ENCODE measurements around the gene PNLIPRP3.
A peak's percentile ranks its signal among the peaks of the same experiment; 100 is the strongest.

PNLIPRP3 gene

DNA sequence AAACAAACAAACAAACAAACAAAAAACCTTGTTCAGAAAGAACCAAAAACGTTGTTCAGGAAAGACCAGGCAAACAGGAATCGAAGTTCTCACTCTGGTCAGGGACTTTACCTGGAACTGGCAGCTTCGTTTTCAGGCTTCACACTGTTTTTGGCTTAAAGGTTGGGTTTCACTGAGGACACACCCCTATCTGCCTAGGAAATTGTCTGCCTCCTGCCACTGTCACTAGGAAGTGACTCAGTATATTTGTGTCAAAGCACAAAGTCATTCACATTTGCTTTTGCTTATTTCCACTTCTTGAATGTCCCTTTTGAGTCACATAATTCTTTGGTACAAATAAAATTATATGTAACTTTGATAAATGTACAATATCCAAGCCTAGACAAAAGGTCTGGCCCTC, 37.9 kb downstream of the PNLIPRP3 start:
- DNase-seq = peak; percentile 57
- peak overlapping the region; percentile 27; the same call in 1 of the 2 replicates for H3K4me2 ChIP-seq (ENCODE audit: low read depth, low read length)
- H3K4me3 ChIP-seq (ENCODE audit: low read length) = no peak overlapping the region
- H3K27ac ChIP-seq (ENCODE audit: low read length) = no peak overlapping the region
- no peaks in the 10 kb centered on the region for H3K9me2 ChIP-seq (replicated peaks; ENCODE audit: insufficient read depth, low read length)
- H3F3A ChIP-seq (ENCODE audit: insufficient read depth, low read length) = no peaks in the 10 kb centered on the region
- peak overlapping the region; percentile 17; the same call in 1 of the 2 replicates for H2AFZ ChIP-seq (ENCODE audit: low read length)
- H3K9me3 ChIP-seq (replicated peaks; ENCODE audit: insufficient read depth, low read length) = no peaks in the 10 kb centered on the region
- no peaks in the 10 kb centered on the region for H3K36me3 ChIP-seq (replicated peaks; ENCODE audit: insufficient read depth, low read length)
- TF ChIP-seq EZH2 (optimal IDR thresholded peaks at IDR 0.05; ENCODE audit: low read depth, low read length) = no peak
- H3K9ac ChIP-seq (ENCODE audit: low read length) = no peak overlapping the region
- peaks cover 13% of the 10 kb centered on the region for H3K4me1 ChIP-seq (ENCODE audit: low read length)
- H4K20me1 ChIP-seq (ENCODE audit: insufficient read depth, low read length) = no peaks in the 10 kb centered on the region
- H3K27me3 ChIP-seq (replicated peaks; ENCODE audit: insufficient read depth, low read length) = no peaks in the 10 kb centered on the region
- H3K79me2 ChIP-seq (ENCODE audit: low read length) = no peaks in the 10 kb centered on the region

DNA sequence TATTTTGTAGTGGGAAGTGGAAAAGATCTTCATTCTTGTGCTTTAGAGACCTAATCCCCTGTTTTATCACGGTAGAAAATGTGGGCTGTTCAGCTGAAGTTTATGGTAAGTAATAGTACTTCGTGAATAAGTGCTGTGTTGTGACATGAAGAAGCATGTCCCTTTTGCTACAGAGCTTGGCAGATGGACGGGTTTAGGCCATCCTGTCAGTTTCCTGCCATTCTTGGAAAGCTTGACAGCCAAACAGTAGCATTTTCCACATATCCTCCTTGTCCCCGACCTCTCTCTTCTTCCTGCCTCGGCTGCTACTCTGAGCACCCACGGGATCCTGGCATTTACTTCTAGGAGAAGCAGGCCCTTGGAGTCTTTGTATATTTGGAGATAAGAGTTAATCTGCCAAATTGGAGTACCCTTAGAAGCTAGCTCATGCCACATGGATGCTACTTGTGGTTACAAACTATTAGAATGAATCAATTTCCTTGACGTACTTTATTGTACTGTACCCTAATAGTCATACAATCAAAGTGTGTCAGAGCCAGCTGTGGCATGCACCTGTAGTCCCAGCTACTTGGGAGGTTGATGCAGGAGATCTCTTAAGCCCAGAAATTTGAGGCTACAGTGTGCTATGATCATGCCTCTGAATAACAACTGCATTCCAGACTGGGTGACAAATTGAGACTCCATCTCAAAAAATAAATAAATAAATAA, 39.2 kb downstream of the PNLIPRP3 start:
- Histone ChIP-seq H3K36me3 (replicated peaks; ENCODE audit: insufficient read depth, low read length) (no peaks in the 10 kb centered on the region), H3K27me3 (replicated peaks; ENCODE audit: insufficient read depth, low read length) (no peaks in the 10 kb centered on the region), H3K9me3 (replicated peaks; ENCODE audit: insufficient read depth, low read length) (no peaks in the 10 kb centered on the region), H3K4me3 (ENCODE audit: low read length) (no peak overlapping the region), H3K9me2 (replicated peaks; ENCODE audit: insufficient read depth, low read length) (no peaks in the 10 kb centered on the region), H3K4me2 (ENCODE audit: low read depth, low read length) (no peak overlapping the region), H4K20me1 (ENCODE audit: insufficient read depth, low read length) (no peaks in the 10 kb centered on the region), H3K27ac (ENCODE audit: low read length) (no peak overlapping the region), H3K9ac (ENCODE audit: low read length) (no peak overlapping the region), H2AFZ (ENCODE audit: low read length) (no peak overlapping the region), H3K4me1 (ENCODE audit: low read length) (peaks cover 13% of the 10 kb centered on the region), H3F3A (ENCODE audit: insufficient read depth, low read length) (no peaks in the 10 kb centered on the region), H3K79me2 (ENCODE audit: low read length) (no peaks in the 10 kb centered on the region)
- DNase-seq = no peak
- no peak for TF ChIP-seq EZH2 (optimal IDR thresholded peaks at IDR 0.05; ENCODE audit: low read depth, low read length)
- no peak for TF ChIP-seq EZH2phosphoT487 (IDR thresholded peaks at IDR 0.05; ENCODE audit: low read length)
- TF ChIP-seq, protein P1, sequence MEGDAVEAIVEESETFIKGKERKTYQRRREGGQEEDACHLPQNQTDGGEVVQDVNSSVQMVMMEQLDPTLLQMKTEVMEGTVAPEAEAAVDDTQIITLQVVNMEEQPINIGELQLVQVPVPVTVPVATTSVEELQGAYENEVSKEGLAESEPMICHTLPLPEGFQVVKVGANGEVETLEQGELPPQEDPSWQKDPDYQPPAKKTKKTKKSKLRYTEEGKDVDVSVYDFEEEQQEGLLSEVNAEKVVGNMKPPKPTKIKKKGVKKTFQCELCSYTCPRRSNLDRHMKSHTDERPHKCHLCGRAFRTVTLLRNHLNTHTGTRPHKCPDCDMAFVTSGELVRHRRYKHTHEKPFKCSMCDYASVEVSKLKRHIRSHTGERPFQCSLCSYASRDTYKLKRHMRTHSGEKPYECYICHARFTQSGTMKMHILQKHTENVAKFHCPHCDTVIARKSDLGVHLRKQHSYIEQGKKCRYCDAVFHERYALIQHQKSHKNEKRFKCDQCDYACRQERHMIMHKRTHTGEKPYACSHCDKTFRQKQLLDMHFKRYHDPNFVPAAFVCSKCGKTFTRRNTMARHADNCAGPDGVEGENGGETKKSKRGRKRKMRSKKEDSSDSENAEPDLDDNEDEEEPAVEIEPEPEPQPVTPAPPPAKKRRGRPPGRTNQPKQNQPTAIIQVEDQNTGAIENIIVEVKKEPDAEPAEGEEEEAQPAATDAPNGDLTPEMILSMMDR (IDR thresholded peaks at IDR 0.05; ENCODE audit: low read length) = no peak

DNA sequence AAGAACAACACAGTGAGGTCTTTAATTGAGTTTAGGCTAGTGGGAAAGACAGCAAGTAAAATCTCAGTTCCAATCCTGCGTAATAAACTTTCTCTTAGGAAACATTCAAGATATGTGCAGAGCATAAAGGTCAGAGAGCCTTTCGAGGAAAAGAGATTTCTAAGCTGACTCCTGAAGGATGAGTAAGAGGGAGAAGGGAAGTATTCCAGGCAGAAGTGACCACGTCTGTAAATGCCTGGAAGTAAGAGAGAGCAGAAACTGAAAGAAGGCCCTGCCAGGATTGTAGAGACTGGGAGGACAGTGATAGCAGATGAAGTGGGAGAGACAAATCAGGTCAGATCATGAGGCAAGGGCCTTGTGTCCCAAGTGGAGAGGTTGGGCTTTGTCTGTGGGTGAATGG, 41.8 kb downstream of the PNLIPRP3 start:
- DNase-seq = no peak
- Histone ChIP-seq H3K79me2 (ENCODE audit: low read length) (no peaks in the 10 kb centered on the region), H3K4me1 (ENCODE audit: low read length) (peaks cover 26% of the 10 kb centered on the region), H3F3A (ENCODE audit: insufficient read depth, low read length) (peaks cover 13% of the 10 kb centered on the region), H3K36me3 (replicated peaks; ENCODE audit: insufficient read depth, low read length) (no peaks in the 10 kb centered on the region), H3K9me2 (replicated peaks; ENCODE audit: insufficient read depth, low read length) (no peaks in the 10 kb centered on the region), H3K27me3 (replicated peaks; ENCODE audit: insufficient read depth, low read length) (no peaks in the 10 kb centered on the region), H3K4me2 (ENCODE audit: low read depth, low read length) (no peak overlapping the region), H3K4me3 (ENCODE audit: low read length) (no peak overlapping the region), H4K20me1 (ENCODE audit: insufficient read depth, low read length) (no peaks in the 10 kb centered on the region), H3K27ac (ENCODE audit: low read length) (no peak overlapping the region), H3K9me3 (replicated peaks; ENCODE audit: insufficient read depth, low read length) (no peaks in the 10 kb centered on the region), H3K9ac (ENCODE audit: low read length) (no peak overlapping the region), H2AFZ (ENCODE audit: low read length) (no peak overlapping the region)
- TF ChIP-seq EZH2 (optimal IDR thresholded peaks at IDR 0.05; ENCODE audit: low read depth, low read length) = no peak
- TF ChIP-seq EZH2phosphoT487 (IDR thresholded peaks at IDR 0.05; ENCODE audit: low read length) = no peak
- TF ChIP-seq, protein P1 (IDR thresholded peaks at IDR 0.05; ENCODE audit: low read length) = no peak

DNA sequence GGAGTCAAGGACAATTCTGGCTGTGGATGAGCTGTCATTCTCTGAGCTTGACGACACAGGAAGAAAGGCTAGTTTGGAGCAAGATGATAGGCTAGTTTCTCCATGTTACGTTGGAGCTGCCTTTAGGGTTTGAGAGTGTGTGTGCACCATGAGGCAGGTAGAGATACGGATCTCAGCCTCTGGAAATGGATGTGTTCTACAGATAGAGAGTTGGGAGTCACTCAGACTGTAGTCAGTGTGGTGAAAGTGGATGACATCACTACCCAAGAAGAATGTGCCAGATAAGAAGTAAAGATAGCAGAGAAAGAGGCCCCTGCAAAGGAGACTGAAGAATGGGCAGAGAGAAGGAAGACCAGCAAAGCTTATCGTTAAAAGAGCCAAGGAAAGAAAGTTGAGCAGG, 42.4 kb downstream of the PNLIPRP3 start:
- peaks cover 22% of the 10 kb centered on the region for H3K4me1 ChIP-seq (ENCODE audit: low read length)
- TF ChIP-seq EZH2phosphoT487 (IDR thresholded peaks at IDR 0.05; ENCODE audit: low read length) (no peak), EZH2 (optimal IDR thresholded peaks at IDR 0.05; ENCODE audit: low read depth, low read length) (no peak)
- TF ChIP-seq, protein P1 (IDR thresholded peaks at IDR 0.05; ENCODE audit: low read length) = no peak
- H3K4me2 ChIP-seq (ENCODE audit: low read depth, low read length) = no peak overlapping the region
- DNase-seq = no peak
- H3K9me3 ChIP-seq (replicated peaks; ENCODE audit: insufficient read depth, low read length) = no peaks in the 10 kb centered on the region
- H2AFZ ChIP-seq (ENCODE audit: low read length) = no peak overlapping the region
- no peaks in the 10 kb centered on the region for H3K27me3 ChIP-seq (replicated peaks; ENCODE audit: insufficient read depth, low read length)
- no peak overlapping the region for H3K9ac ChIP-seq (ENCODE audit: low read length)
- no peaks in the 10 kb centered on the region for H3K9me2 ChIP-seq (replicated peaks; ENCODE audit: insufficient read depth, low read length)
- no peaks in the 10 kb centered on the region for H3K36me3 ChIP-seq (replicated peaks; ENCODE audit: insufficient read depth, low read length)
- H3K79me2 ChIP-seq (ENCODE audit: low read length) = no peaks in the 10 kb centered on the region
- no peak overlapping the region for H3K4me3 ChIP-seq (ENCODE audit: low read length)
- H4K20me1 ChIP-seq (ENCODE audit: insufficient read depth, low read length) = no peaks in the 10 kb centered on the region
- no peak overlapping the region for H3K27ac ChIP-seq (ENCODE audit: low read length)
- peaks cover 13% of the 10 kb centered on the region for H3F3A ChIP-seq (ENCODE audit: insufficient read depth, low read length)
